ENCODE results near the gene OR5AC2. TPM values are rescaled to one million over a fixed set of nuclear protein-coding genes. Genes with fewer than 3 reads are reported as not detected.

OR5AC2 gene
- total RNA-seq, 1 experiment from 2014 or later: not detected

DNA sequence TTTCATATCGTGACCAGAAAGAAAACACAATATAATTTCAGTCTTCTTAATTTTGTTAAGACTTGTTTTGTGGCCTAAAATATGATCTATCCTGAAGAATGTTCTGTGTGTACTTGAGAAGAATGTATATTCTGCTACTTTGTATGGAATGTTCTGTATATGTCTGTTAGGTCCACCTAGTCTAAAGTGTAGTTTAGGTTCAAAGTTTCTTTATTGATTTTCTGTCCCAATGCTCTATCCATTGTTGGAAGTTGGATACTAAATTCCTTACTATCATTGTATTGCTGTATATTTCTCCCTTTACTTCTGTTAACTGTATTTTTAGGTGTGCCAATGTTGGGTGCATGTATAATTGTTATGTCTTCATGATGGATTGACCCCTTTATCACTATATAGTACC lies 21.2 kb downstream of the OR5AC2 start:
- POLR2A ChIA-PET: no interaction called here
- in situ Hi-C loops (cut with HindIII; ENCODE audit: low pct_unique_long_range_greater_than_20kb, low sequenced_read_pairs): no loop called here

DNA sequence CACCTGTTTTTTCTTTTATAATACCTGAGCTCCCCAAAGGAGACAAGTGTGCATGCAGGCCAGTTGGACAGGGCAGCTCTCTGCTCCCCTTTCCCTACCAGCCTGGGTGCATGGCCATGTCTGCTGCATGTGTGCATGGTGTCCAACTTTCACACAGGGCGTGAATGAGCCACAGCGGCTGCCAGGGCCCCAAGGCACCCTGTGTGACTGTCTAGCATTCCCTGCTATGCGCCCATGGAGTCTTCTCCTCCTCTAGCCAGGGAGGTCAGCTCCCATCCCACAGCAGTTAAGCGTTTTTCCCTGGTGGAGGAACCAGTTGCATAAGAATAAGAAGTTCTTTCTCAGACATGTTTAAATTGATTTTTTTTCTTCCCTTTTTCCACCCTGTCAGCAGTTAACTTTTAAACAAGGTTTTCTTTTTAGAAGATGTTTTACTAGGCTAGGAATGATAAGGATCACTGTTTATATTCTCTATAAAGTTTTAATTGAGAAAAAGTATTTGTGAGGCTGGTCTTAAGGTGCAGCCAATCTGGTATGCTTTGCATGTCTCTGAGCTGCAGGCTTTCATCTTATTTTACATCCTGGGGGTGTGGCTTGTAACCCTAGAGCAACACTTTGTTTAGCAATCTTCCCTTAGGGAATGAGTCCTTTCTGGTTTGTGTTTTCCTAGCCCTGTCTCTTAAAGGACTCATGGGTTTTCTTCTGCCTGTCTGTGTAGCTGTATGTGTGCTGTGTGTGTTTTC lies 23.0 kb downstream of the OR5AC2 start:
- no peaks in the 10 kb centered on the region for H3K27me3 ChIP-seq (ENCODE audit: control insufficient read depth, insufficient read depth, low read length)
- no peak overlapping the region for H3K27ac ChIP-seq (ENCODE audit: low read length)
- no peaks in the 10 kb centered on the region for H3K36me3 ChIP-seq (ENCODE audit: control insufficient read depth, insufficient read depth, low read length)
- no peak for TF ChIP-seq REST (IDR thresholded peaks at IDR 0.05; ENCODE audit: insufficient read depth in 1 of 2, low read depth in 2 of 2, low read length in 1 of 2)
- TF ChIP-seq SIN3A (IDR thresholded peaks at IDR 0.05; ENCODE audit: borderline replicate concordance, insufficient read depth, low read depth, low read length): no peak
- TF ChIP-seq, protein P1, sequence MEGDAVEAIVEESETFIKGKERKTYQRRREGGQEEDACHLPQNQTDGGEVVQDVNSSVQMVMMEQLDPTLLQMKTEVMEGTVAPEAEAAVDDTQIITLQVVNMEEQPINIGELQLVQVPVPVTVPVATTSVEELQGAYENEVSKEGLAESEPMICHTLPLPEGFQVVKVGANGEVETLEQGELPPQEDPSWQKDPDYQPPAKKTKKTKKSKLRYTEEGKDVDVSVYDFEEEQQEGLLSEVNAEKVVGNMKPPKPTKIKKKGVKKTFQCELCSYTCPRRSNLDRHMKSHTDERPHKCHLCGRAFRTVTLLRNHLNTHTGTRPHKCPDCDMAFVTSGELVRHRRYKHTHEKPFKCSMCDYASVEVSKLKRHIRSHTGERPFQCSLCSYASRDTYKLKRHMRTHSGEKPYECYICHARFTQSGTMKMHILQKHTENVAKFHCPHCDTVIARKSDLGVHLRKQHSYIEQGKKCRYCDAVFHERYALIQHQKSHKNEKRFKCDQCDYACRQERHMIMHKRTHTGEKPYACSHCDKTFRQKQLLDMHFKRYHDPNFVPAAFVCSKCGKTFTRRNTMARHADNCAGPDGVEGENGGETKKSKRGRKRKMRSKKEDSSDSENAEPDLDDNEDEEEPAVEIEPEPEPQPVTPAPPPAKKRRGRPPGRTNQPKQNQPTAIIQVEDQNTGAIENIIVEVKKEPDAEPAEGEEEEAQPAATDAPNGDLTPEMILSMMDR (IDR thresholded peaks at IDR 0.05): no peak
- TF ChIP-seq POLR2AphosphoS5 (IDR thresholded peaks at IDR 0.05; ENCODE audit: low read depth, low read length): no peak
- TF ChIP-seq TCF7L2 (IDR thresholded peaks at IDR 0.05; ENCODE audit: low read depth, low read length): no peak
- DNase-seq (ENCODE audit: low read depth, low spot score) (no peak), ATAC-seq (no peak)
- intact Hi-C loops (cut with micrococcal nuclease; ENCODE audit: unreplicated experiment): no loop called here
- H3K9me3 ChIP-seq (ENCODE audit: control insufficient read depth, insufficient read depth, low read depth, low read length): peaks cover 10% of the 10 kb centered on the region; the same call in 1 of the 2 replicates
- CTCF ChIA-PET: no interaction called here
- in situ Hi-C loops (cut with HindIII; ENCODE audit: low pct_unique_long_range_greater_than_20kb, low sequenced_read_pairs): no loop called here
- no peak overlapping the region for H3K4me3 ChIP-seq (ENCODE audit: low read depth in 2 of 2, low read length in 2 of 2)
- no TSS peak for BruUV-seq (replicated peaks)
- H3K4me1 ChIP-seq (ENCODE audit: control insufficient read depth, insufficient read depth, low read length): no peaks in the 10 kb centered on the region
- POLR2A ChIA-PET: no interaction called here

More for the DNA sequence above, 21.2 kb downstream of the OR5AC2 start:
- CTCF ChIA-PET: no interaction called here
- ATAC-seq (no peak), DNase-seq (ENCODE audit: low read depth, low spot score) (no peak)
- intact Hi-C loops (cut with micrococcal nuclease; ENCODE audit: unreplicated experiment): no loop called here
- Histone ChIP-seq H3K4me1 (ENCODE audit: control insufficient read depth, insufficient read depth, low read length) (no peaks in the 10 kb centered on the region), H3K27me3 (ENCODE audit: control insufficient read depth, insufficient read depth, low read length) (no peaks in the 10 kb centered on the region), H3K27ac (ENCODE audit: low read length) (no peak overlapping the region), H3K36me3 (ENCODE audit: control insufficient read depth, insufficient read depth, low read length) (no peaks in the 10 kb centered on the region), H3K9me3 (ENCODE audit: control insufficient read depth, insufficient read depth, low read depth, low read length) (peaks cover 6% of the 10 kb centered on the region; the same call in 1 of the 2 replicates), H3K4me3 (ENCODE audit: low read depth in 2 of 2, low read length in 2 of 2) (no peak overlapping the region)
- TF ChIP-seq REST (IDR thresholded peaks at IDR 0.05; ENCODE audit: insufficient read depth in 1 of 2, low read depth in 2 of 2, low read length in 1 of 2) (no peak), TCF7L2 (IDR thresholded peaks at IDR 0.05; ENCODE audit: low read depth, low read length) (no peak), POLR2AphosphoS5 (IDR thresholded peaks at IDR 0.05; ENCODE audit: low read depth, low read length) (no peak), SIN3A (IDR thresholded peaks at IDR 0.05; ENCODE audit: borderline replicate concordance, insufficient read depth, low read depth, low read length) (no peak)
- TF ChIP-seq, protein P1 (IDR thresholded peaks at IDR 0.05): no peak
- no TSS peak for BruUV-seq (replicated peaks)

Data from Panc1 (cell line).